Measurements from ENCODE around the gene NTNG1. TPM values are rescaled to one million over a fixed set of nuclear protein-coding genes. Genes with fewer than 3 reads are reported as not detected.

NTNG1 gene
- total RNA-seq, 2 donors from 2014 or later: 0.26 to 4.9 TPM

DNA sequence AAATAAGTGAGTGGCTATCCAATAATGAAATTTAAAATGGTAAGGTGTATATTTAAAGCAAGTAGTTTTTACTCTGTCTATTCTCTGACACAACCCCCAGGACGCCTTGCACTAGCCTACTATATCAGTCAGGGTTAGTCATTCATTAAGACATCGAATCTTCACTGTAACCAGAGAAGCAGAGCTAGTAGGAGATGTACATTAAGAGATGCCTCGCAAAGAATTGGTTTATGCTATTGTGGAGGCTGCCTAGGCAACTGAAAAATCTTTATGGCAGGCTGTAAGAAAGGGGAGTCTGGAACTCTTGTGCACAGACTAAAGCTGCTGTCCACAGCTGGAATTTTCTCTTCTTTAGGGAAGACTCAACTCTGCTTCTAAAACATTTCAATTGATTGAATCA lies 28.8 kb downstream of the NTNG1 start:
- H3K4me3 ChIP-seq: no peak overlapping the region
- no peaks in the 10 kb centered on the region for H3K27me3 ChIP-seq
- TF ChIP-seq, protein P1, sequence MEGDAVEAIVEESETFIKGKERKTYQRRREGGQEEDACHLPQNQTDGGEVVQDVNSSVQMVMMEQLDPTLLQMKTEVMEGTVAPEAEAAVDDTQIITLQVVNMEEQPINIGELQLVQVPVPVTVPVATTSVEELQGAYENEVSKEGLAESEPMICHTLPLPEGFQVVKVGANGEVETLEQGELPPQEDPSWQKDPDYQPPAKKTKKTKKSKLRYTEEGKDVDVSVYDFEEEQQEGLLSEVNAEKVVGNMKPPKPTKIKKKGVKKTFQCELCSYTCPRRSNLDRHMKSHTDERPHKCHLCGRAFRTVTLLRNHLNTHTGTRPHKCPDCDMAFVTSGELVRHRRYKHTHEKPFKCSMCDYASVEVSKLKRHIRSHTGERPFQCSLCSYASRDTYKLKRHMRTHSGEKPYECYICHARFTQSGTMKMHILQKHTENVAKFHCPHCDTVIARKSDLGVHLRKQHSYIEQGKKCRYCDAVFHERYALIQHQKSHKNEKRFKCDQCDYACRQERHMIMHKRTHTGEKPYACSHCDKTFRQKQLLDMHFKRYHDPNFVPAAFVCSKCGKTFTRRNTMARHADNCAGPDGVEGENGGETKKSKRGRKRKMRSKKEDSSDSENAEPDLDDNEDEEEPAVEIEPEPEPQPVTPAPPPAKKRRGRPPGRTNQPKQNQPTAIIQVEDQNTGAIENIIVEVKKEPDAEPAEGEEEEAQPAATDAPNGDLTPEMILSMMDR (IDR thresholded peaks at IDR 0.05): no peak
- no peak for TF ChIP-seq POLR2A (IDR thresholded peaks at IDR 0.05)
- no peaks in the 10 kb centered on the region for H3K36me3 ChIP-seq (replicated peaks in 1 of 2; ENCODE audit: insufficient read depth in 1 of 2, low read depth in 2 of 2)
- ATAC-seq (no peak), DNase-seq (no peak)
- no peak overlapping the region for H3K27ac ChIP-seq
- 48 to 53% methylated on average over 3 of the region's 3 CpGs for WGBS, 2 donors
- H3K9me3 ChIP-seq: no peaks in the 10 kb centered on the region
- intact Hi-C loops (cut with DNase I): no loop called here
- no peaks in the 10 kb centered on the region for H3K4me1 ChIP-seq

DNA sequence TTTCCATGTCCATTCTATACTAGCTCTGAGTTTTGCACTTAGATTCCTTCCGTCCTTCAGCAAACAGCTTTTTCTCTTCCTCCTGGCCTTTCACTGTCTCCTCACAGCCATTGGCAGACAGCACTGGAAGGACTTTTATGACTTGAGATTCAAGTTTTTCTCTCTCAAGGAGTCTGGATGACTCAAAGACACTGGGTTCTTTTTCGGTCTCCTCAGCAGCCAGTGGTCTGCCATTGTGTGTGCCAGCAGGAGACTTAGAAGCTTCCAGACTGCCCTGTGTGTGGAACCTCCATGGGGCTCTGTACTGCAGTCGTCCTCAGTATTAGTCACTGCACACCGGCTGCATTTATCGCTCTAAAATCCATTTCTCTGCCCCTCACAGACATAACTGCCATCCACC lies 30.5 kb downstream of the NTNG1 start:
- Histone ChIP-seq H3K27me3 (no peaks in the 10 kb centered on the region), H3K4me1 (no peaks in the 10 kb centered on the region), H3K36me3 (replicated peaks in 1 of 2; ENCODE audit: insufficient read depth in 1 of 2, low read depth in 2 of 2) (no peaks in the 10 kb centered on the region), H3K4me3 (no peak overlapping the region), H3K9me3 (no peaks in the 10 kb centered on the region), H3K27ac (no peak overlapping the region)
- TF ChIP-seq POLR2A (IDR thresholded peaks at IDR 0.05): no peak
- TF ChIP-seq, protein P1 (IDR thresholded peaks at IDR 0.05): no peak
- WGBS, 2 donors: 49 to 57% methylated on average over 5 of the region's 5 CpGs
- intact Hi-C loops (cut with DNase I): no loop called here
- no peak for ATAC-seq
- no peak for DNase-seq

DNA sequence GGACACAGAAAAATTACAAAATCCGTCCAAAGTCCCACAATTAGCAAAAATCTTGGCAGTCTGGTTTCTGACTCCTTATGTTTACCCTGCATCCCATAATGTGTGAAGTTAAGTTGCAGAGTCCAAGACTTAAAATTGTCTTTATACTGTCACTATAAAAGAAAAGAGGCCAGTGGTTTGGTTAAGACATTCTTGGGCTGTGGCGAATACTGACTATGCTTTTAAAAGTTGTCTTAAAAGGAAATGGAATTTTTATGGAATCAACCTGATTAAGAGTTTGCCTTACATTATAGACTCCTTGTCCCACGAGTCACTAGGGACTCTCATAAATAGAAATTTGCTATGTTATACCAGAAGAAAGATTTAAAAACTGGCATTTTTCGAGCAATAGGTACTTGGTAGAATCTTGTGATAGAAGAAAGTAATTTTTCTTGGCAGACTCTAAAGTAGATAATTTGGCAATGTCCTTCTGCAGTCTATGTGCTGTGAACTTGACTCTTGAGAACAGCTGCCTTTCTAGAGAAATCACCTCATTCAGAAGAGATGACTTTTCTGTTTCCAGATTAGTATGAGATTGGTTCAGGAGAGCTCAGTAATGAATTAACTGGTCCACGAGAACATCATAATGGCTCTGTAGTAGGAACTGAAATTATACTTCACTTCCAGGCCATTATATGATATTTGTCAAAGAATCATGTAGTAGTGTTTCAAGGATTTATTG lies 31.8 kb downstream of the NTNG1 start:
- H3K4me3 ChIP-seq: no peak overlapping the region
- H3K36me3 ChIP-seq (replicated peaks in 1 of 2; ENCODE audit: insufficient read depth in 1 of 2, low read depth in 2 of 2): no peaks in the 10 kb centered on the region
- no peak for ATAC-seq
- no peak overlapping the region for H3K27ac ChIP-seq
- H3K4me1 ChIP-seq: no peaks in the 10 kb centered on the region
- WGBS, 2 donors: 48 to 50% methylated on average over 5 of the region's 5 CpGs
- intact Hi-C loops (cut with DNase I): no loop called here
- no peaks in the 10 kb centered on the region for H3K9me3 ChIP-seq
- no peaks in the 10 kb centered on the region for H3K27me3 ChIP-seq
- TF ChIP-seq, protein P1 (IDR thresholded peaks at IDR 0.05): no peak
- no peak for TF ChIP-seq POLR2A (IDR thresholded peaks at IDR 0.05)
- DNase-seq: no peak

DNA sequence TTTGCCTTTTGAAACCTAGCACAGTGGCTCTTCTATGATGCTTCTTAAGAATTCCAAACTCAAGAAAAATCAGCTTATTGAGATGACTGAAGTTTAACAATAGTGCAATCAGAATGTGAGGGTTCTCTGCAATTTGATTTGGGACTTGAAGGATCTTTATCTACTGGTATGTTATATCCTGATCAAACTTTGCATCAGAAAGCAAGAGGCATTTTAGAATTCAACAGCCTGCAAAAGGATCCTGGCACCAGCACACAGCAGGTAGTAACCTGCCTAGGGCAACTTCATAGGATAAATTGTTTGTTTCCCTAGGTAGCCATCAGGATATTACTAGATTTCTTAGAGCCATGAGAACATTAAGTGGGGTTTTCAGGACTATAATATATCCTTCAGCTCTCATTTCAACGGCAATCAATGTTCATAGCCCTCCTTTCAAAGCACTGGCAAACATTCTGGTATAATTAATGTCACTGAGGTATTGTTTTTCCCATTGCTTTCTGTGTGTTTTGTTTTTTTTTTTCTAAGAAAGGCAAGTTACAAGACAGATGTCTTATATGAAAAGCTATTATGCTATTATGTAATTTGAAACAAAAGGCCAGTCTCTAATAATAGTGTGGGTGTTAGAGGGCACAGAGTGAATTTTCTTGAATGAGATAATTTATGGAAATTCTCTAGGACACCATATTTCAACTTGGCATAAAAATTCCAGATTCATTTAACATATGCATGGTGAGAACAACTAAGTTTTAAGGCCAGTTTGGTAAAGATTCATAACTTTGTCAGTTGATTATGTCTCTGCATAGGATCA lies 34.5 kb downstream of the NTNG1 start:
- H3K27me3 ChIP-seq: no peaks in the 10 kb centered on the region
- 25 to 38% methylated on average over 1 of the region's 1 CpG for WGBS, 2 donors
- DNase-seq (no peak), ATAC-seq (no peak)
- TF ChIP-seq, protein P1 (IDR thresholded peaks at IDR 0.05): no peak
- TF ChIP-seq POLR2A (IDR thresholded peaks at IDR 0.05): no peak
- no peaks in the 10 kb centered on the region for H3K9me3 ChIP-seq
- no peaks in the 10 kb centered on the region for H3K36me3 ChIP-seq (replicated peaks in 1 of 2; ENCODE audit: insufficient read depth in 1 of 2, low read depth in 2 of 2)
- H3K27ac ChIP-seq: no peak overlapping the region
- intact Hi-C loops (cut with DNase I): no loop called here
- no peak overlapping the region for H3K4me3 ChIP-seq
- no peaks in the 10 kb centered on the region for H3K4me1 ChIP-seq
